Esophagus (tissue), 2 donors: Measurements from ENCODE around the gene HDDC3. TPM values are rescaled to one million over a fixed set of nuclear protein-coding genes. Genes with fewer than 3 reads are reported as not detected.

ENCODE experiments used
- H3K27ac ChIP-seq, 2 donors: one replicate each; pipeline ENCODE4 v1.5.1; 2013; ENCODE audit warnings: low read depth in 2 of 2, mild to moderate bottlenecking in 2 of 2, inconsistent platforms in 1 of 2, low read length in 1 of 2, moderate library complexity in 1 of 2
- H3K27me3 ChIP-seq, 2 donors: one replicate each; pipeline ENCODE4 v1.6.1; 2013; ENCODE audit warnings: low read length in 2 of 2, control low read depth in 1 of 2, mild to moderate bottlenecking in 1 of 2; ENCODE audit not compliant: insufficient read depth in 2 of 2, control insufficient read depth in 1 of 2
- H3K36me3 ChIP-seq, 2 donors: one replicate each; pipeline ENCODE4 v1.6.1; 2013; ENCODE audit warnings: low read length in 1 of 2; ENCODE audit not compliant: control insufficient read depth in 2 of 2, insufficient read depth in 2 of 2
- H3K4me1 ChIP-seq, 2 donors: one replicate each; pipeline ENCODE4 v1.6.1; 2013; ENCODE audit warnings: low read length in 1 of 2; ENCODE audit not compliant: control insufficient read depth in 2 of 2, insufficient read depth in 2 of 2
- H3K4me3 ChIP-seq, 2 donors: one replicate each; pipeline ENCODE4 v1.5.1; 2013; ENCODE audit warnings: low read length in 2 of 2, mild to moderate bottlenecking in 2 of 2, low read depth in 1 of 2, moderate library complexity in 1 of 2
- H3K9me3 ChIP-seq, 2 donors: one replicate each; pipeline ENCODE4 v1.6.1; 2013; ENCODE audit warnings: mild to moderate bottlenecking in 2 of 2, low read depth in 1 of 2, low read length in 1 of 2, moderate library complexity in 1 of 2; ENCODE audit not compliant: control insufficient read depth in 2 of 2, insufficient read depth in 1 of 2
- WGBS, 2 donors: extraction: QIAGEN DNeasy Blood & Tissue Kit; methylation state at CpG; one replicate each; pipeline ENCODE4 v1.1.7; 2013; 5-methylcytosine and 5-hydroxymethylcytosine counted together
- polyA plus RNA-seq, 2 donors: library from polyadenylated mRNA; stranded (reverse); fragments of 200-250 nt; gene quantifications; one replicate each; pipeline ENCODE4 v1.2.3, GENCODE V29; 2013
- donor health status: healthy with polysubstance abuse.
- donor health status: Bipolar disorder and iron deficiency.

The HDDC3 gene
- polyA plus RNA-seq, 2 donors, result 9.1 to 10.5 TPM

DNA sequence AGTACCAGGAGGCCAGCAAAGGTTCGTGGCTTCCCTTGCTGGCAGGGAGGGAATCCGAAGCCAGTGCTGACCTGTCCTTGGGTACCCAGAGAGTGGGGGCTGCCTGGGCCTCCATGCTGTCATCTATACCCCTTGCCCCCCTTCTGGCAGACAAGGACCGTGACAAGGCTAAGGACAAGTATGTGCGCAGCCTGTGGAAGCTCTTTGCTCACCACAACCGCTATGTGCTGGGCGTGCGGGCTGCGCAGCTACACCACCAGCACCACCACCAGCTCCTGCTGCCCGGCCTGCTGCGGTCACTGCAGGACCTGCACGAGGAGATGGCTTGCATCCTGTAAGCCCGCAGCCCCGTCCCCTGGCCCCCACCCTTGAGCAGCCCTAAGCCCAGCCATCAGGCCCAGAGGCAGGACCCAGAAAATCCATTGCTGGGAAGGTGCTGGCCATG lies 45.3 kb downstream of the HDDC3 start:
- H3K27me3 ChIP-seq, result no peaks in the 10 kb centered on the region
- H3K36me3 ChIP-seq, result peaks cover 3 to 10% of the 10 kb centered on the region in 2 donors
- no peak overlapping the region for H3K27ac ChIP-seq
- H3K9me3 ChIP-seq, result no peaks in the 10 kb centered on the region
- H3K4me3 ChIP-seq, result no peak overlapping the region
- peaks cover 0 to 10% of the 10 kb centered on the region in 2 donors for H3K4me1 ChIP-seq
- WGBS, 2 donors, result 86 to 93% methylated on average over 13 of the region's 13 CpGs

DNA sequence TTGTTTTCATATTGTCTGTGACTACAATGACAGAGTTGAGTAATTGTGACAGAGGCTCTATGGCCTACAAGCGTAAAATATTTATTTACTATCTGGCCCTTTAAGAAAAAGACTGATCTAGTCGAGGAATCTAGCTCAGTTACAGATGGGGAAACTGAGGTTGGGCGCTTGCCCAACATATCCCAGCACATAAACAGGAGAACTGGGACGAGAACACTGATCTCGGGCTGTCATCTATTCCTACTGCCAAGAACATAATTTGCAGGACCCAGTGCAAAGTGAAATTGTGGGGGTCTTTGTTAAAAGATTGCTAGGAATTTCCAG lies 46.1 kb downstream of the HDDC3 start:
- Histone ChIP-seq H3K4me1 (peaks cover 0 to 10% of the 10 kb centered on the region in 2 donors), H3K36me3 (peaks cover under 1 to 17% of the 10 kb centered on the region in 2 donors), H3K4me3 (no peak overlapping the region), H3K9me3 (no peaks in the 10 kb centered on the region), H3K27me3 (no peaks in the 10 kb centered on the region), H3K27ac (no peak overlapping the region)
- 21 to 27% methylated on average over 5 of the region's 5 CpGs for WGBS, 2 donors

DNA sequence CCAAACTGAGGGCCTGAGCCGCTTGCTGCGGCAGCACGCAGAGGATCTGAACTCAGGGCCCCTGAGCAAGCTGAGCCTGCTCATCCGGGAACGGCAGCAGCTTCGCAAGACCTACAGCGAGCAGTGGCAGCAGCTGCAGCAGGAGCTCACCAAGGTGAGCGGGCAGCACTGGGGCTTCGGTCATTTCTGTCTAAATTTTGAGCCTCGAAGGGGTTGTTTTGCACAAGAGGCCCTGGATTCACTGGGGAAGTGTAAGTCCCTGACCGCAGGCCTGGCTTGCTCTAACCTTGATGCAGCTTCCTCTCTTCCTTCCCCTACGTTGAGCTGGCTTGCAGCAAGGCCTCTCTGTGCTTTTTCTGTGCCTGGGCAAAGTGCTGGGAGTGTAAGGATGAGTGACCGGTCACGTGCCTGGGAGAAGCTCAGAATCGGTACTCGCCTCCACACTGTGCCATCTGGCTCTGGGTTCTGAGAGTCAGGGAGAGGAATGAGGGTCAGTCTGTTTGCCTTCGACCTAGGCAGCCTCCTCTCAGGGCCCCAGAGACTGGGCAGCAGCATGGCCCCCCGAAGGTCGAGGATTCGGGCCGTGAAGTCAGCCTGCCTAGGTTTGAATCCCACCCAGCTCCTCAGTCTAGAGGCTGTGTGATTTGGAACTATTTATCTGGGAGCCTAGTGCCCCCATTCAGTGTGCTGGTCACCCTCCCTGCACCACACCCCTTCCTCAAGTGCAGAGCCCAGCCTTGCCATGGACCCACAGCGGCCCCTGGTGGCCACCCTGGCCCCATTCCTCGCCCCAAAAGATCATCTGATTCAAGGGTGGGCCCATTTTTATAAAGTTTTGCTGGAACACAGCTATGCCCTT lies 46.7 kb downstream of the HDDC3 start:
- H3K27me3 ChIP-seq, result no peaks in the 10 kb centered on the region
- peaks cover 0 to 10% of the 10 kb centered on the region in 2 donors for H3K4me1 ChIP-seq
- H3K4me3 ChIP-seq, result no peak overlapping the region
- peaks cover 0 to 22% of the 10 kb centered on the region in 2 donors for H3K36me3 ChIP-seq
- H3K27ac ChIP-seq, result peak overlapping the region; percentile 35 to 59
- H3K9me3 ChIP-seq, result no peaks in the 10 kb centered on the region
- WGBS, 2 donors, result 54 to 55% methylated on average over 23 of the region's 23 CpGs

DNA sequence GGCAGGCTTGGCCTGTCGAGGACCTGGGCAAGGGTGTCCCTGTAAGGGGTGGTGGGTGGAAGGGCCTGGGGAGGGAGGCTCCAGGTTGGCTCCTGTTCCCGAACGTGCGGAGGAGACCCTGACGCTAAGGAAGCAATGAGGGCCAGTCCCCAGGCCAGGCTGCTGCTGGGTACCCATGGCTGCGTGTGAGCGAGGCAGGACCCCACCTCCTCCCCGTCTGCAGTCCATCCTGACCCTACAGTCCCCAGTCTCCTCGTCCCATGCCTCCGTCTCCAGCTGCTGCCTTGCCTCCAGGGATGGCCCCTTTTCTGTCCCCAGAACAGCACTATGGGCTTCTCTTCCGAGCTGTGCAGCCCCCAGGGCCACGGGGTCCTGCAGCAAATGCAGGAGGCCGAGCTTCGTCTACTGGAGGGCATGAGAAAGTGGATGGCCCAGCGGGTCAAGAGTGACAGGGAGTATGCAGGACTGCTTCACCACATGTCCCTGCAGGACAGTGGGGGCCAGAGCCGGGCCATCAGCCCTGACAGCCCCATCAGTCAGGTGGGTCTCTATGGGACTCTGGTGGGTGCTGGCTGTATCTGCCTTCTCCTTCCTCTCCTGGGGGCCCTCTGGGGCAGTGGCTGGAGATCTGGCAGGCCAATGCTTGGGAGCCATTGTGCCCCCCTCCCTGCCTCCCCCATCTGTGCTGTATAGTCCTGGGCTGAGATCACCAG lies 47.5 kb downstream of the HDDC3 start:
- Histone ChIP-seq H3K9me3 (no peaks in the 10 kb centered on the region), H3K36me3 (peaks cover 3 to 24% of the 10 kb centered on the region in 2 donors), H3K27me3 (no peaks in the 10 kb centered on the region), H3K4me1 (peaks cover 0 to 10% of the 10 kb centered on the region in 2 donors), H3K4me3 (peak overlapping the region; percentile 29 to 55), H3K27ac (peak overlapping the region; percentile 73 to 91)
- WGBS, 2 donors, result 49 to 70% methylated on average over 11 to 16 of the region's 16 CpGs

DNA sequence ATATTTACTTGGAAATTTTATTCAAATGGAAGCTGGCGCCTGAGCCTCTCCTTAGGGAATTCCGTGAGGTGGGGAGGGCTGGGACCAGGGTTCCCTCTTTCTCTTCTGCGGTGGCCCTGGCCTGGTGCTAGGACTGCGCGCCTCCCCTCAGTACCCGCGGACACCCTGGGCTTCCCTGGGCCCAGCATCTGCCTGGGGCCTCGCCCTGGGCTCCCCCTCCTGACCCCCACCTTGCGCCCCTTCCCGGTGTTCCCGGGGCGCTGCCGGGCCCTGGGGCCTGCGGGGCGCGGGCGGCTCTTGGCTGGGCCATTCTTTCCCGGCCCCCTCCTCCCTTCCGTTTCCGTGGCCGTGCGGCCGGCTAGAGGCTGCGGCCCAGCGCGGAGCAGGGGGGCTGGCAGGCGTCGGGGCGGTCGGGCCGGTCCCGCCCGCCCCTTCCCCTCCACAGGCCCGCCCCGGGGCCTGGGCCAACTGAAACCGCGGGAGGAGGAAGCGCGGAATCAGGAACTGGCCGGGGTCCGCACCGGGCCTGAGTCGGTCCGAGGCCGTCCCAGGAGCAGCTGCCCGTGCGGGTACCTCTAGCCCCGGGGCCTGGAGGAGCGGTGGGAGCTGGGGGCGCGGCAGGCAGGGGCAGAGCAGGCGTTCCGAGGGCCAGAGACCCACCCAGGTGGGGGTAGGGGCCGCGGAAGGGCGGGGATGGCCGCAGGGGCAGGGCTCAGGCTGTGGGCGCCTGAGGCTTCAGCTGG lies 48.2 kb downstream of the HDDC3 start, which contains the start of gene FES:
FES (plus strand) TSS at position 529 of the 743 bp plus-strand sequence. CDS start 542 bp downstream, outside the sequence.
- H3K27ac ChIP-seq, result peak within 1 kb of the TSS; percentile 73 to 91
- WGBS, 2 donors, result 6 to 8% methylated on average over 49 to 58 of the region's 58 CpGs
- H3K36me3 ChIP-seq, result peaks cover 9 to 32% of the 10 kb centered on the region in 2 donors
- no peaks in the 10 kb centered on the region for H3K27me3 ChIP-seq
- no peaks in the 10 kb centered on the region for H3K9me3 ChIP-seq
- peaks cover 0 to 10% of the 10 kb centered on the region in 2 donors for H3K4me1 ChIP-seq
- peak within 1 kb of the TSS; percentile 29 to 55 for H3K4me3 ChIP-seq

DNA sequence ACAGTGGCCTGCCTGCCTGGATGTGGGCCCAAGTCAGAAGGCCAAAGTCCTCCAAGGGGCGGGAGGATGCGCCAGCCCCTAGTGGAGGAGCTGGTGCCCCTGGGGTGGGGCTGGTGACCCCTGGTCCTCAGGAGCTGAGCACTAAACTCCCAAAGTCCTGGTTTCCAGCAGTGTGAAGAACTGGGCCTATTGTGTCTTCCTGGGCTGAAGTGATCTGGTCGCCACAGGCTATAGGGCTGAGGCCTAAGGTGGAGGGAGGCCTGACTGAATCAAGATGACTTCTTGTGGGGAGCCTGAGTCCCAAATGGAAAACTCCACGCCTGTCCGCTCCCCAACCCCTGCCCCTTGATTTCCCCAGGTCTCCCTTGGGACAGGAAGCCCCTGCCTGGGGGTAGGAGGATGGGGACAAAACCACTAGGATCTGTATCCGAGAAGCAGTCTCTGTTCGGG lies 48.8 kb downstream of the HDDC3 start:
- Histone ChIP-seq H3K27ac (peak overlapping the region; percentile 73 to 91), H3K27me3 (no peaks in the 10 kb centered on the region), H3K36me3 (peaks cover 9 to 38% of the 10 kb centered on the region in 2 donors), H3K4me3 (no peak overlapping the region), H3K9me3 (no peaks in the 10 kb centered on the region), H3K4me1 (peaks cover 0 to 10% of the 10 kb centered on the region in 2 donors)
- 59 to 63% methylated on average over 7 of the region's 7 CpGs for WGBS, 2 donors

DNA sequence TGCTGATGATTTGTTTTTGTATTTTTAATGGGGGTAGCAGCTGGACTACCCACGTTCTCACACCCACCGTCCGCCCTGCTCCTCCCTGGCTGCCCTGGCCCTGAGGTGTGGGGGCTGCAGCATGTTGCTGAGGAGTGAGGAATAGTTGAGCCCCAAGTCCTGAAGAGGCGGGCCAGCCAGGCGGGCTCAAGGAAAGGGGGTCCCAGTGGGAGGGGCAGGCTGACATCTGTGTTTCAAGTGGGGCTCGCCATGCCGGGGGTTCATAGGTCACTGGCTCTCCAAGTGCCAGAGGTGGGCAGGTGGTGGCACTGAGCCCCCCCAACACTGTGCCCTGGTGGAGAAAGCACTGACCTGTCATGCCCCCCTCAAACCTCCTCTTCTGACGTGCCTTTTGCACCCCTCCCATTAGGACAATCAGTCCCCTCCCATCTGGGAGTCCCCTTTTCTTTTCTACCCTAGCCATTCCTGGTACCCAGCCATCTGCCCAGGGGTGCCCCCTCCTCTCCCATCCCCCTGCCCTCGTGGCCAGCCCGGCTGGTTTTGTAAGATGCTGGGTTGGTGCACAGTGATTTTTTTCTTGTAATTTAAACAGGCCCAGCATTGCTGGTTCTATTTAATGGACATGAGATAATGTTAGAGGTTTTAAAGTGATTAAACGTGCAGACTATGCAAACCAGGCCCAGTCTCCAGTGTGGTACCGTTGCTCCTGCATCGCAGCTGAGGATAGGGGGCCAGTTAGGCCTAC lies 49.4 kb downstream of the HDDC3 start:
- Histone ChIP-seq H3K36me3 (peaks cover 9 to 42% of the 10 kb centered on the region in 2 donors), H3K27me3 (no peaks in the 10 kb centered on the region), H3K4me3 (no peak overlapping the region), H3K9me3 (no peaks in the 10 kb centered on the region), H3K4me1 (peaks cover 0 to 10% of the 10 kb centered on the region in 2 donors), H3K27ac (peak overlapping the region; percentile 73 to 91)
- 72 to 73% methylated on average over 13 of the region's 13 CpGs for WGBS, 2 donors

DNA sequence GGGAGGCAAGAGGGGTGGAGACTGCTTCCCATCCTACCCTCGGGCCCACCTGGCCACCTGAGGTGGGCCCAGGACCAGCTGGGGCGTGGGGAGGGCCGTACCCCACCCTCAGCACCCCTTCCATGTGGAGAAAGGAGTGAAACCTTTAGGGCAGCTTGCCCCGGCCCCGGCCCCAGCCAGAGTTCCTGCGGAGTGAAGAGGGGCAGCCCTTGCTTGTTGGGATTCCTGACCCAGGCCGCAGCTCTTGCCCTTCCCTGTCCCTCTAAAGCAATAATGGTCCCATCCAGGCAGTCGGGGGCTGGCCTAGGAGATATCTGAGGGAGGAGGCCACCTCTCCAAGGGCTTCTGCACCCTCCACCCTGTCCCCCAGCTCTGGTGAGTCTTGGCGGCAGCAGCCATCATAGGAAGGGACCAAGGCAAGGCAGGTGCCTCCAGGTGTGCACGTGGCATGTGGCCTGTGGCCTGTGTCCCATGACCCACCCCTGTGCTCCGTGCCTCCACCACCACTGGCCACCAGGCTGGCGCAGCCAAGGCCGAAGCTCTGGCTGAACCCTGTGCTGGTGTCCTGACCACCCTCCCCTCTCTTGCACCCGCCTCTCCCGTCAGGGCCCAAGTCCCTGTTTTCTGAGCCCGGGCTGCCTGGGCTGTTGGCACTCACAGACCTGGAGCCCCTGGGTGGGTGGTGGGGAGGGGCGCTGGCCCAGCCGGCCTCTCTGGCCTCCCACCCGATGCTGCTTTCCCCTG lies 50.2 kb downstream of the HDDC3 start:
- WGBS, 2 donors, result 84 to 87% methylated on average over 19 of the region's 19 CpGs
- no peaks in the 10 kb centered on the region for H3K9me3 ChIP-seq
- peaks cover 0 to 10% of the 10 kb centered on the region in 2 donors for H3K4me1 ChIP-seq
- no peak overlapping the region for H3K4me3 ChIP-seq
- no peak overlapping the region for H3K27ac ChIP-seq
- peaks cover 9 to 50% of the 10 kb centered on the region in 2 donors for H3K36me3 ChIP-seq
- H3K27me3 ChIP-seq, result no peaks in the 10 kb centered on the region
